ENCODE measurements around the gene CFAP91. TPM values are rescaled to one million over a fixed set of nuclear protein-coding genes. Genes with fewer than 3 reads are reported as not detected.

Gene CFAP91
- total RNA-seq: 10 to 100 TPM; 21.5 to 47.8 TPM

GRCh38 chr3:119702530-119703527 is at the start of gene CFAP91:
TSS of gene CFAP91 (plus strand) at chr3:119703022. CDS start at chr3:119703099, 77 bp downstream.
- ATAC-seq (peak; percentile 99), DNase-seq (peak; percentile 98 to 99 (median 99))
- Histone ChIP-seq H3K4me3 (peak within 1 kb of the TSS; percentile 50 to 62), H3K9me3 (no peaks in the 10 kb centered on the region), H3K36me3 (replicated peaks in 1 of 2; ENCODE audit: insufficient read depth in 1 of 2, low read depth in 2 of 2) (no peaks in the 10 kb centered on the region), H3K4me1 (peaks cover 24% of the 10 kb centered on the region), H3K27ac (peak within 1 kb of the TSS; percentile 45 to 69 (median 56)), H3K27me3 (no peaks in the 10 kb centered on the region)
- no peak for TF ChIP-seq CTCF (IDR thresholded peaks at IDR 0.05)
- TF ChIP-seq POLR2A (IDR thresholded peaks at IDR 0.05): peak; percentile 46 to 67 (median 59)
- WGBS, 2 donors: 2 to 3% methylated on average over 33 to 56 of the region's 59 CpGs
- intact Hi-C loops (cut with DNase I): no loop called here

- Histone ChIP-seq H3K4me1 (no peaks in the 10 kb centered on the region), H3K4me3 (no peak overlapping the region), H3K27me3 (no peaks in the 10 kb centered on the region), H3K27ac (no peak overlapping the region), H3K9me3 (no peaks in the 10 kb centered on the region), H3K36me3 (replicated peaks in 1 of 2; ENCODE audit: insufficient read depth in 1 of 2, low read depth in 2 of 2) (no peaks in the 10 kb centered on the region)
- DNase-seq (no peak), ATAC-seq (no peak)
- 31 to 48% methylated on average over 2 of the region's 2 CpGs for WGBS, 2 donors
- intact Hi-C loops (cut with DNase I): no loop called here
- no peak for TF ChIP-seq POLR2A (IDR thresholded peaks at IDR 0.05)
- TF ChIP-seq CTCF (IDR thresholded peaks at IDR 0.05): no peak
Measured at GRCh38 chr3:119653876-119654275, 48.9 kb upstream of the CFAP91 start.

GRCh38 chr3:119657887-119658702 is 44.7 kb upstream of the CFAP91 start:
- H3K36me3 ChIP-seq (replicated peaks in 1 of 2; ENCODE audit: insufficient read depth in 1 of 2, low read depth in 2 of 2): no peaks in the 10 kb centered on the region
- H3K4me3 ChIP-seq: no peak overlapping the region
- no peaks in the 10 kb centered on the region for H3K27me3 ChIP-seq
- H3K27ac ChIP-seq: no peak overlapping the region
- TF ChIP-seq CTCF (IDR thresholded peaks at IDR 0.05) (no peak), POLR2A (IDR thresholded peaks at IDR 0.05) (no peak)
- no peaks in the 10 kb centered on the region for H3K9me3 ChIP-seq
- intact Hi-C loops (cut with DNase I): no loop called here
- ATAC-seq (no peak), DNase-seq (no peak)
- WGBS, 2 donors: 71 to 88% methylated on average over 4 of the region's 4 CpGs
- H3K4me1 ChIP-seq: peaks cover 11% of the 10 kb centered on the region

- no peak overlapping the region for H3K27ac ChIP-seq
Measured at GRCh38 chr3:119658994-119659393, 43.8 kb upstream of the CFAP91 start.

More at GRCh38 chr3:119658994-119659393, 43.8 kb upstream of the CFAP91 start:
- WGBS, 2 donors: 89 to 100% methylated on average over 2 of the region's 2 CpGs
- no peak for TF ChIP-seq POLR2A (IDR thresholded peaks at IDR 0.05)
- no peak for TF ChIP-seq CTCF (IDR thresholded peaks at IDR 0.05)
- DNase-seq (no peak), ATAC-seq (no peak)
- intact Hi-C loops (cut with DNase I): no loop called here
- H3K4me3 ChIP-seq: no peak overlapping the region
- H3K9me3 ChIP-seq: no peaks in the 10 kb centered on the region
- peaks cover 11% of the 10 kb centered on the region for H3K4me1 ChIP-seq
- H3K27me3 ChIP-seq: no peaks in the 10 kb centered on the region
- H3K36me3 ChIP-seq (replicated peaks in 1 of 2; ENCODE audit: insufficient read depth in 1 of 2, low read depth in 2 of 2): no peaks in the 10 kb centered on the region

Data from body of pancreas (tissue), 4 donors.